ENCODE results near the gene ESD.

DNA sequence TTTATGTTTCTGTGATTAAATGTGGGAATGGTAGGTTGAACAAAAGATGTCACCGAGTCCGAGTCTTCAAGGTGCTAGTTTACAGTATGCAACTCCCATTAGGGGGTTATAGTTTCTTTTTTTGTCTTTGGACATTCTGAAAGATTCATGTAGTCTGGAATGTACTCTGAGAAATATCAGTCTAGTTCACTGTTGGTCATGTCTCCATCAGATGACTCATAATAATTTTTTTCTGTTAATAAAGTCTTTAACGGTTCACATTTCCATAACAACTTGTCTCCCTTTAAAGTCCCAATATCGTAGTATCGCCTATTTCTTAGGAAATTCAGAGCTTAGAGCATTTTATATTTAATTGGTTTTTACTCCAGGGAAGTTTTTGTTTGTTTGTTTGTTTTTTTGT lies 13.5 kb upstream of the ESD start:
- TF ChIP-seq POLR2A (IDR thresholded peaks at IDR 0.05) (no peak), CTCF (IDR thresholded peaks at IDR 0.05) (no peak)

All from testis (tissue), 2 donors.